Esophagus (tissue), 2 donors: ENCODE data around the gene JMY. TPM values are rescaled to one million over a fixed set of nuclear protein-coding genes. Genes with fewer than 3 reads are reported as not detected.

Source experiments
- H3K27ac ChIP-seq, 2 donors: one replicate each; pipeline ENCODE4 v1.5.1; 2013; ENCODE audit warnings: low read depth in 2 of 2, mild to moderate bottlenecking in 2 of 2, inconsistent platforms in 1 of 2, low read length in 1 of 2, moderate library complexity in 1 of 2
- H3K27me3 ChIP-seq, 2 donors: one replicate each; pipeline ENCODE4 v1.6.1; 2013; ENCODE audit warnings: low read length in 2 of 2, control low read depth in 1 of 2, mild to moderate bottlenecking in 1 of 2; ENCODE audit not compliant: insufficient read depth in 2 of 2, control insufficient read depth in 1 of 2
- H3K36me3 ChIP-seq, 2 donors: one replicate each; pipeline ENCODE4 v1.6.1; 2013; ENCODE audit warnings: low read length in 1 of 2; ENCODE audit not compliant: control insufficient read depth in 2 of 2, insufficient read depth in 2 of 2
- H3K4me1 ChIP-seq, 2 donors: one replicate each; pipeline ENCODE4 v1.6.1; 2013; ENCODE audit warnings: low read length in 1 of 2; ENCODE audit not compliant: control insufficient read depth in 2 of 2, insufficient read depth in 2 of 2
- H3K4me3 ChIP-seq, 2 donors: one replicate each; pipeline ENCODE4 v1.5.1; 2013; ENCODE audit warnings: low read length in 2 of 2, mild to moderate bottlenecking in 2 of 2, low read depth in 1 of 2, moderate library complexity in 1 of 2
- H3K9me3 ChIP-seq, 2 donors: one replicate each; pipeline ENCODE4 v1.6.1; 2013; ENCODE audit warnings: mild to moderate bottlenecking in 2 of 2, low read depth in 1 of 2, low read length in 1 of 2, moderate library complexity in 1 of 2; ENCODE audit not compliant: control insufficient read depth in 2 of 2, insufficient read depth in 1 of 2
- WGBS, 2 donors: extraction: QIAGEN DNeasy Blood & Tissue Kit; methylation state at CpG; one replicate each; pipeline ENCODE4 v1.1.7; 2013; 5-methylcytosine and 5-hydroxymethylcytosine counted together
- polyA plus RNA-seq, 2 donors: library from polyadenylated mRNA; stranded (reverse); fragments of 200-250 nt; gene quantifications; one replicate each; pipeline ENCODE4 v1.2.3, GENCODE V29; 2013
- donor health status: healthy with polysubstance abuse.
- donor health status: Bipolar disorder and iron deficiency.

JMY gene
- polyA plus RNA-seq, 2 donors, result 2.3 to 2.5 TPM

DNA sequence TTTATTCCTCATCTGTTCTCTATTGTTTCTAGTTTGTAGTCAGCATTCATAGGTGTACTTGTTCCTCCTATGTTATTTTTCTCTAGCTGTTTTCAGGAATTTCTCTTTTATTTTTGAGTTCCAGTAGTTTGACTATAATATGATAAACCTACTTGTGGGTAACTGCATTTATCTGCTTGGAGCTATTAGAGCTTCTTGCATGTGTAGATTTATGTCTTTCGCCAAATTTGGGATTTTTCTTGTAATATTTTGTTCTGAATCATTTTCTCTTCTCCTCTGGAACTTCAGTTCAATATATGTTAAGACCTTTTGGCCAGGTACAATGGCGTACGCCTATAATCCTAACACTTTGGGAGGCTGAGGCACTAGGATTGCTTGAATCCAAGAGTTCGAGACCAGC, 37.4 kb downstream of the JMY start:
- no peak overlapping the region for H3K27ac ChIP-seq
- H3K4me1 ChIP-seq, result no peaks in the 10 kb centered on the region
- H3K27me3 ChIP-seq, result no peaks in the 10 kb centered on the region
- no peaks in the 10 kb centered on the region for H3K9me3 ChIP-seq
- no peak overlapping the region for H3K4me3 ChIP-seq
- 97 to 100% methylated on average over 4 of the region's 4 CpGs for WGBS, 2 donors
- no peaks in the 10 kb centered on the region for H3K36me3 ChIP-seq

DNA sequence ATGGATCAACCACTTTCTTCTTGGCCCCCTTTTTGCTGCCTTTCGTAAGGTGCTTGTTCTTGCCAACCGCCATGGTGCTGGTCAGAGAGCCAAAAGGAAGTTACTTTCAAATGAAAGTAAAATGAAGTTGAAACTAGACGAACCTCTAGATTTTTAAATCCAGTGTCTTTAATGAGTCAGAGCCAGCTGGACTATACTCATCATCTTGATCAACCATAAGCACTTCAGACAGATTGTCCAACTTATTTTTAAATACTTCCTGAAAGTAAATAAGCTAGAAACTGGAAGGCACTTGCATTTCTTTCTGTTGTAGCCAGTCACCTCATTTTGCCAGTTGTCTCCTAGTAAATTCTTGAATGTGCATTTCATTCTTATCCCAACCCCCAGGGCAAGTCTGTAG, 48.9 kb downstream of the JMY start:
- no peak overlapping the region for H3K4me3 ChIP-seq
- no peaks in the 10 kb centered on the region for H3K9me3 ChIP-seq
- H3K36me3 ChIP-seq, result no peaks in the 10 kb centered on the region
- 60 to 74% methylated on average over 3 of the region's 3 CpGs for WGBS, 2 donors
- no peak overlapping the region for H3K27ac ChIP-seq
- H3K27me3 ChIP-seq, result no peaks in the 10 kb centered on the region
- peaks cover 1 to 3% of the 10 kb centered on the region in 2 donors for H3K4me1 ChIP-seq

DNA sequence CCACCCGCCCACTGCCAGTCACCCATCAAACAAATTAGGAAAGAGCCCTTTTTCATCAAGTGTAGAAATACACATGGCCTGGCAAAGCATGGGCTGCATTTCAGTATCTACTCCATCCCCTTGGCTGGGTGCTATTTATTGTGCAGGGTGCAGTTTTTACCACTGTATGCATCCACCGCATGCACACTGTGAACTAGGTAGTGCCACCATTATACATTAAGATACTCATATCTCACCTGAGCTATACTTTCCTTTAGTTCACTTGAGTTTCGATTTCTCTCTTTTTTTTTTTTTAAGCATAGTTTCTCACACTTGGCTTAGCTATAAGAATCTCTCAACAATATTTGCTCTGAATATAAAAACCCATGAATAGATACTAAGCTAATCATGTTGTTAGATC, 49.4 kb downstream of the JMY start:
- H3K36me3 ChIP-seq, result no peaks in the 10 kb centered on the region
- no peak overlapping the region for H3K27ac ChIP-seq
- no peaks in the 10 kb centered on the region for H3K27me3 ChIP-seq
- no peak overlapping the region for H3K4me3 ChIP-seq
- peaks cover 0 to 2% of the 10 kb centered on the region in 2 donors for H3K4me1 ChIP-seq
- H3K9me3 ChIP-seq, result no peaks in the 10 kb centered on the region
- WGBS, 2 donors, result 91% methylated on average over 3 of the region's 3 CpGs

DNA sequence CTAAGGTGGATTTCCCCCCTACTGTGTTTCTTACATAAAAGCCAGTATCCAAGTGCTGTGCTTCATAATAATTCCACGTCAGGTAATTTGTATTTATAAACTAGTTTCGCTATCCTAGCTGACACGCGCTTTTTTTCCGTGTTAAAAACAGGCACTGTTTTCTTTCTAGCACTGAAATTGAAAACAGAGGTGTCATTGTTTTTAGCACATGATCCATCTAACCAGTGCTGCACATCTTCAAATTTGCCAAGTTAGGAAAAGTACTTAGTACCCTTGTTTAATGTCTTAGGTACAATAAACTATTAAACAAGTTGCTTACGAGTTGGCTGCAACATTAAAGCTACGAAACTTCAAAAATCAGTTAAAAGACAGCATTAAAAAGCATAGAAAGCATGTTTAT, 49.9 kb downstream of the JMY start:
- Histone ChIP-seq H3K27ac (no peak overlapping the region), H3K27me3 (no peaks in the 10 kb centered on the region), H3K9me3 (no peaks in the 10 kb centered on the region), H3K36me3 (peaks cover 0 to 1% of the 10 kb centered on the region in 2 donors), H3K4me1 (peaks cover 0 to 2% of the 10 kb centered on the region in 2 donors), H3K4me3 (no peak overlapping the region)
- WGBS, 2 donors, result 90 to 94% methylated on average over 7 of the region's 7 CpGs

DNA sequence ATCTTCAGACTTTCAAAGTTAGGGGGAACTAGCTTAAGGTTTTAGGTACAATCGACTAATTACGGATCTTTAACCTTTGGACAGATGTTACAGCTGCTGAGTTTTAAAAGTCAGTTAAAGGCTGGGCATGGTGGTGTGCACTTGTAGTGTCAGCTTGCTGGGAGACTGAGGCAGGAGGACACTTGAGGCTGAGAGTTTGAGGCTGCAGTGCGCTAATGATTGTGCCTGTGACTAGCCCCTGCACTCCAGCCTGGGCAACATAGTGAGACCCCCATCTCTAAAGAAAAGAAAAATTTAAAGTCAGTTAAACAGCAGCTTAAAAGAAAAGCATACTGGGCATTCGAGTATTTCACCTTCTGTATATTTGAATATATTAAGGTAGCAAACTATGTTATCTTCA, 51.4 kb downstream of the JMY start:
- Histone ChIP-seq H3K9me3 (no peaks in the 10 kb centered on the region), H3K4me3 (no peak overlapping the region), H3K27me3 (no peaks in the 10 kb centered on the region), H3K27ac (no peak overlapping the region), H3K36me3 (peaks cover 0 to 4% of the 10 kb centered on the region in 2 donors), H3K4me1 (peaks cover 0 to 2% of the 10 kb centered on the region in 2 donors)
- 94 to 95% methylated on average over 4 of the region's 4 CpGs for WGBS, 2 donors

DNA sequence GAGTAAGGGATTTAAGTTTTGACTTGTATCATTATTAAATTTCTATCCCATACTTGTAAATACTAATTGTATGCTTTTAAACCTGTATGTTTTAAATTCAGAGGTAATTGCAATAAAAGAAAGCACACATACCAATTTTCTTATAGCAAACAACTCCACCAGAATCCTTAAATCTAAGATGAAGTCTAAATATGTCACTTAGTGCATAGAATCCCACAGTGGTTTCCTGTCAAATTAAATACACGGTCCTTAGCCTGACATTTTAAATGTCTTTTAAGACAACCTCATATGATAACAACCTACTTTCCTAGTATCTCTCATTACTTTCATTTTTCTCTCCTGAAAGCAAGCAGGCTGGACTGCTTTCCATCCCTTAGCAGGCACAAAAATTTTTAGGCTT, 52.0 kb downstream of the JMY start:
- Histone ChIP-seq H3K4me3 (no peak overlapping the region), H3K9me3 (no peaks in the 10 kb centered on the region), H3K36me3 (peaks cover 0 to 4% of the 10 kb centered on the region in 2 donors), H3K27me3 (no peaks in the 10 kb centered on the region), H3K27ac (no peak overlapping the region), H3K4me1 (peaks cover 0 to 2% of the 10 kb centered on the region in 2 donors)
- WGBS, 2 donors, result 55 to 67% methylated on average over 1 of the region's 1 CpG

DNA sequence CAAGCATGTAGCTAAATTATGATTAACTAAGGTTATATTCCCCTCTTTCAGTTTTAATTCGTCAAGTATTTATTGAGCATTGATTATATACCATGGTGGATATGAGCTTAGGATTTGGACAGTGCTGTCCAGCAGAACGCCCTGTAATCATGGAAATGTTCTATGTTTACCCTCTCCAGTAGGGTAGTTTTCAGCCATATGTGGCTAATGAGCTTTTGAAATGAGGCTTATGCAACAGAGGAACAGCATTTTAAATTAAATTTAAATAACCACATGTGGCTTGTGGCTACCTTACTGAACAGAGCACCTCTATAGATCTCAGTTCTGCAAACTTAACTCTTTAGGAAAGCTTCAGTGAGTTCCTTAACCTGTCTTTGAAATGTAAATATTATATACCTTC, 59.1 kb downstream of the JMY start:
- 88 to 89% methylated on average over 2 of the region's 2 CpGs for WGBS, 2 donors
- peaks cover 4% of the 10 kb centered on the region in 2 donors for H3K36me3 ChIP-seq

DNA sequence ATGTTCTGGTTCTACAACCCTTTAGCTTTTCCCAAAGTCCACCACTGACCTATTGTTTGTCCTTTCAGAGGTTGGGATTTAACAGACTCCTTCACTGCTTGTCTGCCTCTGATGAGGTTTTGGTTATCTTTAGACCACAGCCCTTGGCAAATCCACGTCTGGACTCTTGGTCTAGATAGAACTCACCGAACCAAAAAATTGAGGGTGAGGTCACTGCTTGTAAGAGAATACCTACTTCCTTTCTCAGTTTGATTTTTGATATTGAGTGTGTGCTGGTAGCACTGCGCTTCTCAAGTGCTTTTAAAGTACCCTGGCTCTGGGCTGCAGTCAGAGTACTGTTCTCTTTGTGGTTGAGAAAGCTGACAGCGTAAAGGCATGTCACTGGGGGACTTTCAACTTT, 61.7 kb downstream of the JMY start:
- Histone ChIP-seq H3K4me3 (no peak overlapping the region), H3K36me3 (peaks cover 0 to 8% of the 10 kb centered on the region in 2 donors), H3K27me3 (no peaks in the 10 kb centered on the region), H3K9me3 (no peaks in the 10 kb centered on the region), H3K27ac (no peak overlapping the region), H3K4me1 (no peaks in the 10 kb centered on the region)
- 87 to 90% methylated on average over 4 of the region's 4 CpGs for WGBS, 2 donors

More for the DNA sequence above, 59.1 kb downstream of the JMY start:
- H3K27me3 ChIP-seq, result no peaks in the 10 kb centered on the region
- no peaks in the 10 kb centered on the region for H3K4me1 ChIP-seq
- no peaks in the 10 kb centered on the region for H3K9me3 ChIP-seq
- no peak overlapping the region for H3K4me3 ChIP-seq
- no peak overlapping the region for H3K27ac ChIP-seq

DNA sequence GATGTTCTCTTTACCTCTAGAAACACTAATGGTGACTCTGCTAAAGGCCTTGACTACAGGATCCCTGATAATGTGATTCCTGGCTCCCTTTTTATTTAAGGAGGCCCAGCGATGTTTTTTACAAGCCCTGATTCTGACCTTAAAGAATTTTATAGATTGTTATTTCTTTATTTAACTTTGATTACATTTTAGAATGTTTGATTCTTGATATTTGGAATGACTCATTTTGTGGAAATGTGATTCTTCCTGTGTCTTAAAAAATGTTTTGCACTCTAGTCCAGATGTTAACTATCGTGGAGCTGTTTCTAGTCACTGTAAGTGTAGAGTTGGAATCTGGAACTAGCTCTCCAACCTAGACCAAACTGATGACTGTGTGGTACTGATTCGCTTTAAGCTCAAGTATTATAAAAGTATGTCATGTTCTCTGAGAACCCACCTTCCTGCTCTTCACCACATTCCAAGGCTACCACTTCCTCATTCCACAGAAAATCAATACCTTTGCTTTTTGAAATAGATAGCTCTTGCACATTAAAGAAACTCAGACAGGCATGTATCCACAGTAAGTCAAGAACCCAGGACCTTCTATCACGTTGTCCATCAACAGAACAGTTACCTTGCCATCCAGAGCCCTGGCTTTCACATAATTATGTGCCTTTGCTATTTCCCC, 65.2 kb downstream of the JMY start:
- H3K36me3 ChIP-seq, result peaks cover 0 to 8% of the 10 kb centered on the region in 2 donors
- WGBS, 2 donors, result 88 to 89% methylated on average over 4 of the region's 4 CpGs
- H3K27ac ChIP-seq, result no peak overlapping the region

DNA sequence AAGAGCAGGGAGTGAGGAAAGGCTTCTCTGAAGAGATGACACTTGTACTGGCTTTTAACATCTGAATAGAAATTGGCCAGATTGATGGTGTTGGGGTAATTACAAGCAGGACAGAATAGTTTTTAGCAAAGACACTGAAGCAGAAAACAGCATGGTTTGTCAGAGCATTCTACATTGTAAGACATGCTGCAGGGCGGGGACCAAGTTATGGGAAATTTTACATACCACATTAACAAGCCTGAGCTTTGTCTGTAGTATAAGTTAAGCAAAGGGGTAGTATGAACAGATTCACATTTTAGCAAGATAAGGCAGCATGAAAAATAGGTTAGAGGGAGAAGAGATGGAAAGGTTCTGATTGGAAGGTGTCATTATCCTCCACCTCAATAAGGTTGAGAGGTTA, 66.5 kb downstream of the JMY start:
- 97% methylated on average over 1 of the region's 1 CpG for WGBS, 2 donors
- Histone ChIP-seq H3K27me3 (no peaks in the 10 kb centered on the region), H3K36me3 (peaks cover 0 to 8% of the 10 kb centered on the region in 2 donors), H3K27ac (no peak overlapping the region), H3K4me1 (no peaks in the 10 kb centered on the region), H3K4me3 (no peak overlapping the region), H3K9me3 (no peaks in the 10 kb centered on the region)

More for the DNA sequence above, 65.2 kb downstream of the JMY start:
- Histone ChIP-seq H3K9me3 (no peaks in the 10 kb centered on the region), H3K4me1 (no peaks in the 10 kb centered on the region), H3K4me3 (no peak overlapping the region), H3K27me3 (no peaks in the 10 kb centered on the region)
